Measurements from ENCODE around the gene SDSL. TPM values are rescaled to one million over a fixed set of nuclear protein-coding genes. Genes with fewer than 3 reads are reported as not detected.

The SDSL gene
- total and polyA plus RNA-seq, 2 of the 13 experiments (the other 11 are each of a cell fraction or from before 2014, with no cell fraction given), result 1.2 to 1.7 TPM

DNA sequence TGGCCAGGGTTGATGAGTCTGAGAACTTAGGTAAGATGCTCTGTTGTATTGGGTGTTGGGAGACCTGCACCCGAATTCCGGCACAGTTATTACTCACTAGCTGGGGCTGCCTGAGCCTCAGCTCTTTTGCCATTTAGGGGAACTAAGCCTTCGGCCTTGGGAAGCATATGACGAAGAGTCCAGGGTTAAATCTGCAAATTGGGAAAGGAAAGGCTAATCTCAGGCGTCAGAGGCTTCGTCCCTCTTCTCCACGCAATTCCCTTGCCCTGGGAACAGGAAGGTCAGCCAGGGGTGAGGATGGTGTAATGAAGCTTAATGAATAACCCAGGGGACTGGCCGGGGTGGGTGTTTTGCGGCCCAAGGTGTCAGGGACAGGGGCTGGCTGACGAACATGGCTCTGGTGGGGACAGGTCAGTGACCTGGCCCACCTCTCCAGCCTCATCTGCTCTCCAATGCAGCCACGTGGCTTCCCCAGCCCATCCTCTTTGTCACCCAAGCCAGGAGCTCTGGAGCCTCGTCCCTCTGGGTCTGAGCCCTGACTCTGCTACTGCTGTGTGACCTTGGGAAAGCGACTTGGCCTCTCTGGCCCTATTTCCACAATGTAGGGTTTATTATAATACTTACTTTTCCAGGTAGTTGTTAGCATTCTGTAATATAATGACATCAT is 3.8 kb upstream of the SDSL start (continued):
- TF ChIP-seq, protein P1, sequence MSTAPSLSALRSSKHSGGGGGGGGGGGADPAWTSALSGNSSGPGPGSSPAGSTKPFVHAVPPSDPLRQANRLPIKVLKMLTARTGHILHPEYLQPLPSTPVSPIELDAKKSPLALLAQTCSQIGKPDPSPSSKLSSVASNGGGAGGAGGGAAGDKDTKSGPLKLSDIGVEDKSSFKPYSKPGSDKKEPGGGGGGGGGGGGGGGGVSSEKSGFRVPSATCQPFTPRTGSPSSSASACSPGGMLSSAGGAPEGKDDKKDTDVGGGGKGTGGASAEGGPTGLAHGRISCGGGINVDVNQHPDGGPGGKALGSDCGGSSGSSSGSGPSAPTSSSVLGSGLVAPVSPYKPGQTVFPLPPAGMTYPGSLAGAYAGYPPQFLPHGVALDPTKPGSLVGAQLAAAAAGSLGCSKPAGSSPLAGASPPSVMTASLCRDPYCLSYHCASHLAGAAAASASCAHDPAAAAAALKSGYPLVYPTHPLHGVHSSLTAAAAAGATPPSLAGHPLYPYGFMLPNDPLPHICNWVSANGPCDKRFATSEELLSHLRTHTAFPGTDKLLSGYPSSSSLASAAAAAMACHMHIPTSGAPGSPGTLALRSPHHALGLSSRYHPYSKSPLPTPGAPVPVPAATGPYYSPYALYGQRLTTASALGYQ (CRISPR knock-in tag; IDR thresholded peaks at IDR 0.05), result 0 out of 2 replicates have a peak, but pooled peaks have one; percentile 33

DNA sequence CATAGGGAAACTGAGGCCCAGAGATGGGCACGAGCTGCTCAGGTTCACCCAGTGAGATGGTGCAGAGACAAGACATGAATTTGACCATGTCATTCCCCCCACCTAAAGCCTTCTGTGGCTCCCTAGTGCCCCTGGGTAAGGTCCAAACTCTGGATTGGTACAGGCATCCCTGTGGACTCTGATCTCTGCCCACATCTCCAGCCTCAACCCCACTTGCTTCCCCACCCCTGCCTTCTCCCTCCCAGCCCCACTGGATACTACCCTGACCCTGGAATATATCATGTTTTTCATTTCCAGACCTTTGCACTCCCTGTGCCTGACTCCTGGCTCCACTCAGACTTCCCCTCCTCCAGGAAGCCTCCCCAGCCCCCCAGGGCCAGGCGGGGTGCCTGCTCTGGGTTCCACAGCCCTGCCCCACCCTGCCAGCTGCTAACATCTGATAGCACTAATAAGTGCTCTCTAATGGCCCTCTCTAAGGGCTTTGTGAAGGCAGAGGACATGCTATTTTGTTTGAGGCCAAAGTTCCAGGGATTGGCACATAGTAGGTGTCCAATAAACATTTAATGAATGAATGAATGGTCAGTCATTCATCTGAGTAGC is 1.1 kb upstream of the SDSL start:
- Histone ChIP-seq H3K4me2 (ENCODE audit: low read depth, low read length) (peak overlapping the region; percentile 18; the same call in 1 of the 2 replicates), H3K27me3 (ENCODE audit: control insufficient read depth in 1 of 2, insufficient read depth in 2 of 2, low read length in 2 of 2) (no peaks in the 10 kb centered on the region), H3K9me3 (ENCODE audit: low read length) (no peaks in the 10 kb centered on the region), H4K20me1 (ENCODE audit: insufficient read depth, low read length) (no peaks in the 10 kb centered on the region), H3K79me2 (ENCODE audit: insufficient read depth, low read length) (no peaks in the 10 kb centered on the region), H3K4me1 (ENCODE audit: insufficient read depth, low read length) (peaks cover 57% of the 10 kb centered on the region), H3K27ac (ENCODE audit: extremely low read length, insufficient read depth, low read length) (peak overlapping the region; percentile 34), H3K4me3 (replicated peaks in 1 of 3; ENCODE audit: insufficient read depth in 1 of 3, low read depth in 2 of 3, low read length in 3 of 3) (no peak overlapping the region), H3K9ac (ENCODE audit: insufficient read depth, low read depth, low read length) (no peak overlapping the region), H3K36me3 (replicated peaks in 1 of 2; ENCODE audit: control insufficient read depth in 1 of 2, insufficient read depth in 2 of 2, low read length in 2 of 2) (no peaks in the 10 kb centered on the region), H2AFZ (ENCODE audit: low read length) (no peak overlapping the region)
- intact Hi-C loops (cut with micrococcal nuclease; ENCODE audit: unreplicated experiment) (loop anchor here (10.0 kb wide), 1 partner anchor 226 kb away; no protein-coding TSS in a partner anchor), in situ Hi-C loops (cut with HindIII; ENCODE audit: extremely low pct_ligation_motif_present, low pct_unique_long_range_greater_than_20kb) (no loop called here)
- DNase-seq (ENCODE audit: low spot score) (peak; percentile 13), FAIRE-seq (no peak), ATAC-seq (peak; percentile 5; the same call in 2 of the 3 replicates)
- CTCF ChIA-PET (ENCODE audit: low intra/inter-chr PET ratio, low total read pairs), result no interaction called here
- WGBS (ENCODE audit: low lambda C conversion rate), result 0% methylated on average over 1 of the region's 2 CpGs
- BruUV-seq (replicated peaks), result no TSS peak
- POLR2A ChIA-PET, result no interaction called here
- TF ChIP-seq ZNF180 (CRISPR knock-in tag; IDR thresholded peaks at IDR 0.05; ENCODE audit: borderline replicate concordance, low read depth) (no peak), ZFP36 (IDR thresholded peaks at IDR 0.05; ENCODE audit: borderline replicate concordance, low read depth, low read length, partially characterized antibody) (peak; percentile 52), SMAD3 (CRISPR knock-in tag; IDR thresholded peaks at IDR 0.05) (no peak), ZKSCAN1 (IDR thresholded peaks at IDR 0.05; ENCODE audit: low read length) (peak; percentile 87), ZNF20 (CRISPR knock-in tag; IDR thresholded peaks at IDR 0.05) (no peak), KDM1A (CRISPR knock-in tag; IDR thresholded peaks at IDR 0.05) (peak; percentile 41; the same call in 1 of the 2 replicates), MEF2D (CRISPR knock-in tag; IDR thresholded peaks at IDR 0.05) (no peak), ADNP (CRISPR knock-in tag; IDR thresholded peaks at IDR 0.05) (peak; percentile 71; the same call in 1 of the 2 replicates), HNF4A (CRISPR knock-in tag; IDR thresholded peaks at IDR 0.05) (peak; percentile 76), ZMYM3 (CRISPR knock-in tag; IDR thresholded peaks at IDR 0.05) (peak; percentile 66; the same call in 1 of the 2 replicates), HNF4G (IDR thresholded peaks at IDR 0.05; ENCODE audit: borderline replicate concordance, low read depth, low read length) (peak; percentile 56; the same call in 1 of the 2 replicates), HNF4G (CRISPR knock-in tag; IDR thresholded peaks at IDR 0.05; ENCODE audit: borderline replicate concordance, low read depth) (no peak), TBX2 (CRISPR knock-in tag; IDR thresholded peaks at IDR 0.05; ENCODE audit: borderline replicate concordance) (no peak), ZNF629 (CRISPR knock-in tag; conservative IDR thresholded peaks at IDR 0.05) (peak; percentile 78)
- TF ChIP-seq, protein P2, sequence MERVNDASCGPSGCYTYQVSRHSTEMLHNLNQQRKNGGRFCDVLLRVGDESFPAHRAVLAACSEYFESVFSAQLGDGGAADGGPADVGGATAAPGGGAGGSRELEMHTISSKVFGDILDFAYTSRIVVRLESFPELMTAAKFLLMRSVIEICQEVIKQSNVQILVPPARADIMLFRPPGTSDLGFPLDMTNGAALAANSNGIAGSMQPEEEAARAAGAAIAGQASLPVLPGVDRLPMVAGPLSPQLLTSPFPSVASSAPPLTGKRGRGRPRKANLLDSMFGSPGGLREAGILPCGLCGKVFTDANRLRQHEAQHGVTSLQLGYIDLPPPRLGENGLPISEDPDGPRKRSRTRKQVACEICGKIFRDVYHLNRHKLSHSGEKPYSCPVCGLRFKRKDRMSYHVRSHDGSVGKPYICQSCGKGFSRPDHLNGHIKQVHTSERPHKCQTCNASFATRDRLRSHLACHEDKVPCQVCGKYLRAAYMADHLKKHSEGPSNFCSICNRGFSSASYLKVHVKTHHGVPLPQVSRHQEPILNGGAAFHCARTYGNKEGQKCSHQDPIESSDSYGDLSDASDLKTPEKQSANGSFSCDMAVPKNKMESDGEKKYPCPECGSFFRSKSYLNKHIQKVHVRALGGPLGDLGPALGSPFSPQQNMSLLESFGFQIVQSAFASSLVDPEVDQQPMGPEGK (CRISPR knock-in tag; IDR thresholded peaks at IDR 0.05), result peak; percentile 80
